ENCODE data around the gene PCDHGA6.

Gene PCDHGA6

GRCh38 chr5:141422742-141423291 is 49.1 kb downstream of the PCDHGA6 start:
- no peak for DNase-seq

- no peak for DNase-seq
Observed at GRCh38 chr5:141427783-141428426, 54.2 kb downstream of the PCDHGA6 start.

Measured in NCI-H146 (cell line).